GM10248 (cell line): ENCODE measurements around the gene UPP1.
A peak's percentile ranks its signal among the peaks of the same experiment; 100 is the strongest.
"Not testable (repeated sequence)": the region's sequence is repeated elsewhere in the genome, so short reads cannot be mapped to it uniquely, and the experiment has no call there.

Experiments
- CTCF ChIA-PET: fragments of 300-600 bp; sonication (Branson Sonifier 250); formaldehyde crosslinking; extraction: SDS; loops from one replicate; lab custom pipeline; 2021; ENCODE audit warnings: antibody characterized with exemption; lab: Yijun Ruan, JAX
- POLR2A ChIA-PET: fragments of 350-650 bp; sonication (Branson Sonifier 250); formaldehyde crosslinking; extraction: SDS; loops from one replicate; lab custom pipeline; 2020; ENCODE audit warnings: antibody characterized with exemption; lab: Yijun Ruan, JAX
- DNase-seq: peaks from one replicate; pipeline ENCODE4 v3.0.0; 2012; ENCODE audit errors: extremely low spot score
- TF ChIP-seq, protein P1 (sequence below): IDR thresholded peaks from 2 replicates; pipeline ENCODE4 v1.5.1; 2012; ENCODE audit warnings: mild to moderate bottlenecking, low read depth; ENCODE audit errors: extremely low read depth, missing control alignments, control extremely low read depth

UPP1 gene

DNA sequence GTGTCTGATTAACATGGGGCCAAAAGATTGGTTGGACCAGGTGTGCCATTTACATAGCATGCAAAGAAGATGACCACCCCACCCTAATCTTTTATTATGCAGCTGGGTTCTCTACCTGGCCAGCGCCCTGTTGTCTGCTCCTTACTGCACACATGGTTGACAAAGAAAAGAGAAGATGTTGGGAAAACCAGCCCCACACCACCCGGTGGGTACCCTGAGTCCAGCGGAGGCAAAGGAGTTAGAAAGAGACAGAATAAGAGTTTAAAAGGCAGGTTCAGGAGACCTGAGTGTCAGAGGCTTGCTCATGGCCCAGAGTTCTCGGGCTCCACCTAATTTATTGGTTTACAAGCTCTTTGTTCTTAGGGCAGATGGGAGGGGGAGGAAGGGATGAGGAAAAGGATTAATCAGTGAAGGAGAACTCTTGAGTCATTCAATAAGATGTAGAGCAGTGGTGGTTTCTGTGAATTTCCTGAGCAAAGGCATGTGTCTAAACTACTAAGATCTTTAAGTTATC, 58.1 kb downstream of the UPP1 start:
- DNase-seq, result no peak
- ChIA-PET POLR2A (no interaction called here), CTCF (interaction anchor here (1.3 kb wide), 1 partner anchor 37 kb away, joined by 5 read pairs; no protein-coding TSS in a partner anchor)
- TF ChIP-seq, protein P1, sequence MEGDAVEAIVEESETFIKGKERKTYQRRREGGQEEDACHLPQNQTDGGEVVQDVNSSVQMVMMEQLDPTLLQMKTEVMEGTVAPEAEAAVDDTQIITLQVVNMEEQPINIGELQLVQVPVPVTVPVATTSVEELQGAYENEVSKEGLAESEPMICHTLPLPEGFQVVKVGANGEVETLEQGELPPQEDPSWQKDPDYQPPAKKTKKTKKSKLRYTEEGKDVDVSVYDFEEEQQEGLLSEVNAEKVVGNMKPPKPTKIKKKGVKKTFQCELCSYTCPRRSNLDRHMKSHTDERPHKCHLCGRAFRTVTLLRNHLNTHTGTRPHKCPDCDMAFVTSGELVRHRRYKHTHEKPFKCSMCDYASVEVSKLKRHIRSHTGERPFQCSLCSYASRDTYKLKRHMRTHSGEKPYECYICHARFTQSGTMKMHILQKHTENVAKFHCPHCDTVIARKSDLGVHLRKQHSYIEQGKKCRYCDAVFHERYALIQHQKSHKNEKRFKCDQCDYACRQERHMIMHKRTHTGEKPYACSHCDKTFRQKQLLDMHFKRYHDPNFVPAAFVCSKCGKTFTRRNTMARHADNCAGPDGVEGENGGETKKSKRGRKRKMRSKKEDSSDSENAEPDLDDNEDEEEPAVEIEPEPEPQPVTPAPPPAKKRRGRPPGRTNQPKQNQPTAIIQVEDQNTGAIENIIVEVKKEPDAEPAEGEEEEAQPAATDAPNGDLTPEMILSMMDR, result no peak

DNA sequence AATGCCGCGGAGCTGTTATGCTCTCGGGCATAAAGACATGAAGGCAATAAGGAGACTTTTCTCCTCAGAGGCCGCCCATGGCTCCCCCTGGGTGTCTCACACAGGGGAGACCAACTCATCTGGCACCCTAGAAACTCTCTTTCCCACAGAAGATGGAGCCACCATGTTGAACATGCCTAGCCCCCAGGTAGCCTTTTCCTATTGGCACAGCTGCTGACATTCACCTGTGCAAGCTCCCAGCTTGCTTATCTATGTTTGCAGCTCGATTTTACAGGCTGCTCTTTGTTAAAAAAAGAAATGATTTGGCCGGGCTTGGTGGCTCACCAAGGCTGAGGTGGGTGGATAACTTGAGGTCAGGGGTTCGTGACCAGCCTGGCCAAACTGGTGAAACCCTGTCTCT, 58.6 kb downstream of the UPP1 start:
- DNase-seq, POLR2A ChIA-PET: not testable (repeated sequence)
- CTCF ChIA-PET, result interaction anchor here (1.3 kb wide), 1 partner anchor 37 kb away, joined by 5 read pairs; no protein-coding TSS in a partner anchor

DNA sequence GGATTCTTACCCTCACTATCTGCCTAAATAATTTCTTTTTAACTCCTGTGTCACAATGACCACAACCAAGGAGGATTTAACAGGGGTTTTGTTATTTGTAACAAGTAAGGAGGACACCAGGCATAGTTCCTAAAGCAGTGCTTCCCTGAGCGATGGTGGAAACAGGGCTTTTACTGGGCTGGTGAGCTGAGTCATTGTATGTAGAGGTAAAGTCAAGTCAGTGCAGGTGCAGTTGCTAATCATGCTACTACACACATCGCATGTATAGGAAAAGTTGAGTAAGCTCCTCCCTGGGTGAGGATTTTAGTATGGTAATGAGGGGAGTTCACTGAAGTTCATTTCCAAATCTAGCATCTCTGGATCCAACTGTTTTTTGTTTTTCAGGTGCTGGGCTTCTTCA, 59.2 kb downstream of the UPP1 start:
- TF ChIP-seq, protein P1, result no peak
- no peak for DNase-seq
- ChIA-PET POLR2A (no interaction called here), CTCF (interaction anchor here (1.3 kb wide), 1 partner anchor 38 kb away, joined by 5 read pairs; no protein-coding TSS in a partner anchor)

DNA sequence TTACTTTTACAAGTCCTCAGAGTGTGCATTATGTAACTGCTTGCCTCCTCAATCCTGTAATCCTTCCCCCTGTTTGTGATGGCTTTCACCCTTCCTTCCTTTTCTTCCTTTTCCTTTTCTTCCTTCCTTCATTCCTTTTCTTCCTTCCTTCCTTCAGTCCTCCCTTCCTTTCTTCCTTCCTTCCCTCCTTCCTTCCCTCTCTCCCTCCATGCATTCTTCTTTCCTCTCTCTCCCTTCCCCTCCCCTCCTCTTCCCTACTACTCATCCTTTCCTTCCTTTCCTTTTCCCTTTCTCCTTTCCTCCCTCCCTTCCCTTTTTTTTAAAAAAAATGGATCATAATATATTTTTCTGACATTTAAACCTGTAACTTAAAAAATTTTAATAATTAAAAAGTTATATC, 60.0 kb downstream of the UPP1 start:
- no peak for DNase-seq
- TF ChIP-seq, protein P1, result no peak
- POLR2A ChIA-PET, result no interaction called here
- CTCF ChIA-PET, result no interaction called here

DNA sequence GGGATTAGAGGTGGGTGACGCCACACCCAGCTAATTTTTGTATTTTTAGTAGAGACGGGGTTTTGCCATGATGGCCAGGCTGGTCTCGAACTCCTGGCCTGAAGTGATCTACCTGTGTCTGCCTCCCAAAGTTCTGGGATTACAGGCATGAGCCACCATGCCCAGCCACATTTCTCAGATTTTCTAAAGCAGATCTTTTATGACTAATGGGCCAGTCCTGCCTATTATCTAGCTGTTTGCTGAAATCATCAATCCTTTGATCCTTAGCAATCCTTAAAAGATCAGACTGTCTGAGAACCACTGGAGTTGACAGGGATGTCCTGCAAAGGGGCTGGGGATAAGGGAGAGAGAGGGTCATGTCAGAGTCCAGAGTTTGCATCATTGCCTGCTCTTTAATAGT, 61.0 kb downstream of the UPP1 start:
- TF ChIP-seq, protein P1, result no peak
- no peak for DNase-seq
- POLR2A ChIA-PET, result no interaction called here
- CTCF ChIA-PET, result interaction anchor here (0.7 kb wide), 1 partner anchor 205 kb away, joined by 3 read pairs; no protein-coding TSS in a partner anchor

DNA sequence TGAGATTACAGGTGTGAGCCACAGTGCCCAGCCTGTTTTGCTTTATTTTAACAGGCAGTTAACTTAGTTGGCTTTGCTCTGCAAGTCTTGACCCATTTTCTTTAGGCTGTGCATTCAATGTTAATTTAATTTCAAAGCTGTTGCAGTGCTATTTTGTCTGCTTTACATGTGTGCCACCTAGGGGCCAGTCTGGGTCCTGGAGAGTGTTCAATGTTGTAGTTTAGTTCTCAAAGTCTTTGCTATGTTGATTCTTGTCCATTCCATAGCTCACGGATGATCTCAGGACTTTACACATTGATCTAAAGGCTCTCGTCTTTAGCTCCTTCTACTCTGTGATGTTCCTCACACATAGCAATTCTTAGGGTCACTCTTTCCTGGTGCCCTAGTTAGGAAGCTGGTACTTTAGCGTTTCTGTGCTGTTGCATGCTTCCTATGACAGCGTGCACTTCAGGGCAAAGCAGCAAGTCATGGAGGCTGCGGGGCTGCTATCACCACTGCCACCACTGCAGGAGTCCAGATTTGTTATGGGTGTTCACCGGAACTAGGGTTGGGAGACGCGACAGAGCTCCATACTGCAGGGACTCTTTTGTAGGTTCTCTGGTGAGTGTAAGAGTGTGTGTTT, 65.8 kb downstream of the UPP1 start:
- POLR2A ChIA-PET, result no interaction called here
- TF ChIP-seq, protein P1, result peak; percentile 51
- CTCF ChIA-PET, result interaction anchor here (0.8 to 4.5 kb wide), 21 partner anchors 8 to 311 kb away, joined by 3 to 24 read pairs (median 4); partner anchors contain the start of gene PKD1L1
- DNase-seq, result peak; percentile 29
